GM23248 (cell line): ENCODE measurements around the gene SMYD4.

ENCODE experiments used
- EZH2 ChIP-seq: fragments of 200-600 bp; sonication (generic); IDR thresholded peaks from 2 replicates; pipeline ENCODE4 v1.6.1; 2018; ENCODE audit warnings: antibody characterized with exemption, mild to moderate bottlenecking; ENCODE audit not compliant: insufficient read depth, poor library complexity, severe bottlenecking
- EZH2phosphoT487 ChIP-seq: fragments of 200-600 bp; sonication (generic); IDR thresholded peaks from 2 replicates; pipeline ENCODE4 v1.6.1; 2018; ENCODE audit warnings: antibody characterized with exemption, moderate library complexity, mild to moderate bottlenecking, low read depth; ENCODE audit not compliant: insufficient read depth

DNA sequence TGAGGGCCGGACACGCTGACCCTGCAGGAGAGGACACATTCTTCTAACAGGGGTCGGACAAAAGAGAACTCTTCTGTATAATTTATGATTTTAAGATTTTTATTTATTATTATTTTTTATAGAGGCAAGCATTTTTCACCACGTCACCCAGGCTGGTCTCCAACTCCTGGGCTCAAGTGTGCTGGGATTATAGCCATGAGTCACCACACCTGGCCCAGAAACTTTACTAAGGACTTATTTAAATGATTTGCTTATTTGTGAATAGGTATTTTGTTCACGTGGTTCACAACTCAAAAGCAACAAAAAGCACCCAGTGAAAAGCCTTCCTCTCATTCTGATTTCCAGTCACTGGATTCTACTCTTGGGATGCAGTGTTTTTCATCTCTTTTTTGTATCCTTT lies 70.2 kb downstream of the SMYD4 start:
- TF ChIP-seq EZH2phosphoT487 = no peak
- no peak for TF ChIP-seq EZH2
